GM10847 (cell line): ENCODE data around the gene HOXC6.

Experiments used
- POLR2A ChIP-seq: IDR thresholded peaks from 2 replicates; pipeline ENCODE4 v1.6.1; 2011; ENCODE audit not compliant: insufficient read length; ENCODE audit errors: extremely low read depth

HOXC6 gene

GRCh38 chr12:54045868-54046521, 17.8 kb downstream of the HOXC6 start:
- TF ChIP-seq POLR2A: no peak

- no peak for TF ChIP-seq POLR2A
These were observed 18.5 kb downstream of the HOXC6 start for GRCh38 chr12:54046809-54047159.

DNA sequence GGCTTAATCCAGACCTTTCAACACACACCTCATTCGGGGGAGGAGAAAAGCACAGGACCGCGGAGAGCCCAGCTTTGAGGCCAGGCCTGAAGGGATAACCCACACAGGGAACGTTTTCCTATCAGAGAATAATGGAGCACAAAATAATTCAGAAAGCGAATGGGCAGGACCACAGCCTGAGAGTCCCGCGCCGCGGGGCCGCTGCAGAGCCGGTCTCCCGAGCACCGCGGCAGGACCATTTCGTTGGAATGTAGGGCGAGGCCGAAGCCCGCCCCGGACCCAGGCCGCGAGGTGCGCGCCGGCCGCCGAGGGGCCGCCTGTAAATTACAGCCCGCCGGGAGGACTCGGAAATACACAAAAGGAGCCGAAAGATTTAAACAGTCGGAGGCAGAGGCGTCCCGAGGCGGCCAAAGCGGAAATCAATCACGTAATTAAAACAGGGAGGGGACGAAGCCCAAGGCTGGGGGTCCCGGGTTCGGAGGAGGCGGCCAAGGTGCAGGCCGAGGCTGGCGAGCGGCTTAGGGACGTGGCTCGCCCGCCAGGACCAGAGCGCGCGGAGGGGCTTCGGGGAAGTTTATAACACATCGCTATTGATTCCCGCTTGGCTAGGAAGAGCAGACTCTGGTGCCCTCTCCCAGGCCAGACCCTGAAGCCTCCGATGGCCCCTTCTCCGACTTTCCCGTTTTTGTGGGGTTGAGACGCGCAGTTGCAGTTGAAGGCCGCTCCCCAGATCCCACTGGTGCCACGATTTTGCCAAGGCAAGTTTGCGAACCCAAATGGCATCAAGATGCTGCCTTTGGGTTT, 19.1 kb downstream of the HOXC6 start:
- TF ChIP-seq POLR2A: no peak

DNA sequence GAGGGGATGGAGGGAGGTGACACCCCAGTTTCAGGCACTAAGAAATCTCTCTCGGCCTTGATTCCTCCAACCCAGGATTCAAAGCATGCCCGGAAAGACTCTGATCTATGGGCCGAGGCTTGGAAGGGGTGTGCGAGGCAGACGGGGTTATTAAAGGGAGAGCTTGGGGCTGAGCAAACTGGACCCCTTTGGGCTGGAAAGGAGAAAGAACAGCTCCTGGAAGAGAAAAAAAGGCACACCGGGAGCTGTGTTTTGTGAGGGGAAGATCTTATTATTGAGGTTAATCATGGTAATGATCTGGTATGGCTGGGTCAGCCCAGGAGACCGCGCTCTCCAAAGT, 19.7 kb downstream of the HOXC6 start:
- TF ChIP-seq POLR2A: no peak

DNA sequence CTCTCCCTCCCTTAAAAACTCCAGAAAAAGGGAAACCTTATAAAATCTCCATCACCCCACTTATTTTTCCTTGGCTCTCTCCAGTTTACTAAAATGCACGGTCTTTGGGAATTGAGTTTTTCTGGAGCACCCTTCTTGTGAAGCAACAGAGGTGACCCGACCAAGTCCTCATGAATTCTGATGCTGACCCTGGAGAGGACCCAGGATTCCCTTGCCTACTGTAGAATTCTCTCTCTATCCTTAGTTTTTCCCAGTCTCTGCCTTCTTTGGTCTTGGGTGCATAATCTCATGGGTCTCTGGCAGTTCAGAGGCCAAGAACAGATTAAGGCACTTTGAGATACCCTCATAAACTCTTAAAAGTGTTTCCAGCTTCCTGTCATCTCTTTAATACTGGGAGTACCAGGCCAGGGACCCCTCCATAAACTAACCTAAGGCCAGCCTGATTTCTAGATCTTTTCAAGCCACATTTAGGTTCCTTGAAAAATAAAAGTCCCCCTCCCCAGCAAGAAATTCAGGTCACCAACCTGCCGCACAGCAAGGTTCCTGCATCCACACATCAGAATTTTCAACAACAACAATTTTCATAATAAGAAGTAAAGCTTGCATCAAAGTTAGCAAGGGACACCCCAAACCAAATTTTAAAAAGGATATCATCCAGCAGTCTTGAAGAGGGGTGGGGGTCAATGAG, 20.3 kb downstream of the HOXC6 start:
- TF ChIP-seq POLR2A: no peak

GRCh38 chr12:54049108-54049507, 20.9 kb downstream of the HOXC6 start:
- no peak for TF ChIP-seq POLR2A

GRCh38 chr12:54050482-54050810, 22.2 kb downstream of the HOXC6 start:
- TF ChIP-seq POLR2A: no peak

- TF ChIP-seq POLR2A: no peak
These were observed 23.0 kb downstream of the HOXC6 start for GRCh38 chr12:54051026-54051842.

- TF ChIP-seq POLR2A: no peak
These were observed 23.7 kb downstream of the HOXC6 start for GRCh38 chr12:54051874-54052437.

- no peak for TF ChIP-seq POLR2A
These were observed 24.3 kb downstream of the HOXC6 start for GRCh38 chr12:54052438-54053002.

GRCh38 chr12:54053003-54053750, 24.9 kb downstream of the HOXC6 start:
- TF ChIP-seq POLR2A: peak; percentile 82

DNA sequence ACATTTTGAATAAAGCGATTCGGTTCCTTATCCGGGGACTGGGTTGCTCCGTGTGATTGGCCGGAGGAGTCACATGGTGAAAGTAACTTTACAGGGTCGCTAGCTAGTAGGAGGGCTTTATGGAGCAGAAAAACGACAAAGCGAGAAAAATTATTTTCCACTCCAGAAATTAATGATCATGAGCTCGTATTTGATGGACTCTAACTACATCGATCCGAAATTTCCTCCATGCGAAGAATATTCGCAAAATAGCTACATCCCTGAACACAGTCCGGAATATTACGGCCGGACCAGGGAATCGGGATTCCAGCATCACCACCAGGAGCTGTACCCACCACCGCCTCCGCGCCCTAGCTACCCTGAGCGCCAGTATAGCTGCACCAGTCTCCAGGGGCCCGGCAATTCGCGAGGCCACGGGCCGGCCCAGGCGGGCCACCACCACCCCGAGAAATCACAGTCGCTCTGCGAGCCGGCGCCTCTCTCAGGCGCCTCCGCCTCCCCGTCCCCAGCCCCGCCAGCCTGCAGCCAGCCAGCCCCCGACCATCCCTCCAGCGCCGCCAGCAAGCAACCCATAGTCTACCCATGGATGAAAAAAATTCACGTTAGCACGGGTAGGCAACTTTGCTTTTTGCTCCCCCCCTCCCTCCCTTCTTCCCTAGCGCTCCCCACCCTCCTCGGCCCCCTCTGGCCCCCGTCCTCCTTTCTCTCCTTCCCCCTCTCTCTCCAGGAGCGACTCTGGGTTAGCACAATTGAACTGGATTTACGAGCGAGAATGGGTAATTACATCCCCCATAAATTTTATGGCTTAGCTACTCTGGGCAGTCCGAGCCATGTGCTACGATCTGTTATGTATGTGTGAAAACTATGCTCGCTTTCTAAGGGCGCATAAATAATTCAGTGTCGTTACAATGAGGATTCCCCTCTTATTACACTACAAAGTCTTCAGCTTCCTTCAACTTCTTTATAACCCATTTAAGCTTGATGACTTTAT, 25.8 kb downstream of the HOXC6 start, which contains the start of gene HOXC4:
Gene HOXC4, plus strand, starts transcription at position 85 of the 991 bp plus-strand sequence. Its CDS starts 88 bp downstream, at position 173.
- TF ChIP-seq POLR2A: no peak

- no peak for TF ChIP-seq POLR2A
These were observed 26.5 kb downstream of the HOXC6 start for GRCh38 chr12:54054742-54055194.
